T-helper 17 cell (primary cell): ENCODE results near the gene CAPN15. TPM values are rescaled to one million over a fixed set of nuclear protein-coding genes. Genes with fewer than 3 reads are reported as not detected.

Source experiments
- ATAC-seq: fragments of 150-1000 bp; cut with Tn5 transposase; 2 replicates; pipeline ENCODE4 v1.10.0; 2021; ENCODE audit warnings: mild to moderate bottlenecking, moderate library complexity
- DNase-seq, 3 donors: peaks; one replicate each; pipeline versions ENCODE4 v3.0.0 to v3.0.0-alpha.2; 2020 to 2021
- H3K9me3 ChIP-seq: one replicate; pipeline ENCODE4 v1.7.0; 2013; ENCODE audit warnings: low read length, mild to moderate bottlenecking; ENCODE audit not compliant: control insufficient read depth, poor library complexity, severe bottlenecking
- H3K27ac Mint-ChIP-seq: one replicate; pipeline ENCODE4 v1.8.0; 2022; ENCODE audit warnings: mild to moderate bottlenecking, moderate library complexity, mixed read lengths
- H3K27me3 Mint-ChIP-seq: one replicate; pipeline ENCODE4 v1.8.0; 2022; ENCODE audit warnings: mixed read lengths
- H3K36me3 Mint-ChIP-seq: one replicate; pipeline ENCODE4 v1.8.0; 2022; ENCODE audit warnings: low read depth, mixed read lengths
- H3K4me1 Mint-ChIP-seq: one replicate; pipeline ENCODE4 v1.8.0; 2022; ENCODE audit warnings: mild to moderate bottlenecking, mixed read lengths
- H3K4me3 Mint-ChIP-seq: one replicate; pipeline ENCODE4 v1.8.0; 2022; ENCODE audit warnings: mild to moderate bottlenecking, moderate library complexity, mixed read lengths
- total RNA-seq, 4 donors: library from RNA in 2 of 4; stranded (reverse) in 2 of 4; gene quantifications; one replicate each; pipeline ENCODE4 v1.2.3 and lab custom pipeline; 2022 to 2026

CAPN15 gene
- total RNA-seq, 2 donors from 2014 or later = 63.9 to 71.0 TPM

GRCh38 chr16:535446-536405 is 8.2 kb downstream of the CAPN15 start:
- Mint-ChIP-seq H3K27ac (no peak overlapping the region), H3K4me1 (peaks cover 5% of the 10 kb centered on the region), H3K4me3 (no peak overlapping the region), H3K27me3 (no peaks in the 10 kb centered on the region), H3K36me3 (no peaks in the 10 kb centered on the region)
- DNase-seq (no peak), ATAC-seq (no peak)
- no peaks in the 10 kb centered on the region for H3K9me3 ChIP-seq

GRCh38 chr16:536746-537145 is 9.2 kb downstream of the CAPN15 start:
- no peak overlapping the region for H3K4me3 Mint-ChIP-seq
- no peak overlapping the region for H3K27ac Mint-ChIP-seq
- H3K36me3 Mint-ChIP-seq = no peaks in the 10 kb centered on the region
- H3K27me3 Mint-ChIP-seq = no peaks in the 10 kb centered on the region
- ATAC-seq = no peak
- no peak for DNase-seq
- no peaks in the 10 kb centered on the region for H3K9me3 ChIP-seq
- H3K4me1 Mint-ChIP-seq = peaks cover 5% of the 10 kb centered on the region

- no peaks in the 10 kb centered on the region for H3K27me3 Mint-ChIP-seq
- DNase-seq (no peak), ATAC-seq (peak; percentile 6)
- H3K4me3 Mint-ChIP-seq = no peak overlapping the region
- no peaks in the 10 kb centered on the region for H3K9me3 ChIP-seq
- H3K36me3 Mint-ChIP-seq = no peaks in the 10 kb centered on the region
- no peak overlapping the region for H3K27ac Mint-ChIP-seq
- H3K4me1 Mint-ChIP-seq = peaks cover 6% of the 10 kb centered on the region
These were observed 10.2 kb downstream of the CAPN15 start for GRCh38 chr16:537415-538335.

GRCh38 chr16:539901-540530 is 12.5 kb downstream of the CAPN15 start:
- Mint-ChIP-seq H3K27me3 (no peaks in the 10 kb centered on the region), H3K4me1 (peaks cover 3% of the 10 kb centered on the region), H3K27ac (no peak overlapping the region), H3K4me3 (no peak overlapping the region), H3K36me3 (no peaks in the 10 kb centered on the region)
- no peak for DNase-seq
- no peak for ATAC-seq
- no peaks in the 10 kb centered on the region for H3K9me3 ChIP-seq

GRCh38 chr16:540645-541340 is 13.3 kb downstream of the CAPN15 start:
- H3K4me3 Mint-ChIP-seq = no peak overlapping the region

GRCh38 chr16:543301-544164 is 16.0 kb downstream of the CAPN15 start:
- DNase-seq = no peak
- no peaks in the 10 kb centered on the region for H3K9me3 ChIP-seq
- Mint-ChIP-seq H3K27me3 (no peaks in the 10 kb centered on the region), H3K4me1 (peaks cover 3% of the 10 kb centered on the region), H3K36me3 (no peaks in the 10 kb centered on the region), H3K27ac (no peak overlapping the region), H3K4me3 (no peak overlapping the region)
- ATAC-seq = no peak

More at GRCh38 chr16:540645-541340, 13.3 kb downstream of the CAPN15 start:
- H3K9me3 ChIP-seq = no peaks in the 10 kb centered on the region
- no peaks in the 10 kb centered on the region for H3K36me3 Mint-ChIP-seq
- H3K27ac Mint-ChIP-seq = no peak overlapping the region
- H3K4me1 Mint-ChIP-seq = peaks cover 3% of the 10 kb centered on the region
- no peaks in the 10 kb centered on the region for H3K27me3 Mint-ChIP-seq
- no peak for DNase-seq
- no peak for ATAC-seq

- Mint-ChIP-seq H3K4me3 (no peak overlapping the region), H3K4me1 (peaks cover 5% of the 10 kb centered on the region), H3K27ac (no peak overlapping the region), H3K36me3 (no peaks in the 10 kb centered on the region), H3K27me3 (no peaks in the 10 kb centered on the region)
- DNase-seq = no peak
- ATAC-seq = no peak
- no peaks in the 10 kb centered on the region for H3K9me3 ChIP-seq
These were observed 17.0 kb downstream of the CAPN15 start for GRCh38 chr16:544517-544916.

- H3K36me3 Mint-ChIP-seq = no peaks in the 10 kb centered on the region
- ATAC-seq (peak; percentile 76), DNase-seq (peak in 2 of 3 donors; percentile 35 to 39)
- H3K4me3 Mint-ChIP-seq = peak overlapping the region; percentile 15
- H3K9me3 ChIP-seq = no peaks in the 10 kb centered on the region
- H3K4me1 Mint-ChIP-seq = peaks cover 4% of the 10 kb centered on the region
- H3K27ac Mint-ChIP-seq = no peak overlapping the region
- no peaks in the 10 kb centered on the region for H3K27me3 Mint-ChIP-seq
These were observed 19.6 kb downstream of the CAPN15 start for GRCh38 chr16:546909-547770.

GRCh38 chr16:548586-548985 is 21.1 kb downstream of the CAPN15 start:
- H3K9me3 ChIP-seq = no peaks in the 10 kb centered on the region
- Mint-ChIP-seq H3K27me3 (no peaks in the 10 kb centered on the region), H3K36me3 (no peaks in the 10 kb centered on the region), H3K27ac (no peak overlapping the region), H3K4me3 (no peak overlapping the region), H3K4me1 (peaks cover 2% of the 10 kb centered on the region)
- no peak for DNase-seq
- ATAC-seq = no peak

GRCh38 chr16:549544-550263 is 22.2 kb downstream of the CAPN15 start:
- ATAC-seq = no peak
- no peaks in the 10 kb centered on the region for H3K9me3 ChIP-seq

GRCh38 chr16:551210-551609 is 23.7 kb downstream of the CAPN15 start:
- ATAC-seq = no peak
- H3K27ac Mint-ChIP-seq = no peak overlapping the region

More at GRCh38 chr16:549544-550263, 22.2 kb downstream of the CAPN15 start:
- no peaks in the 10 kb centered on the region for H3K27me3 Mint-ChIP-seq
- H3K27ac Mint-ChIP-seq = no peak overlapping the region
- no peak overlapping the region for H3K4me3 Mint-ChIP-seq
- no peaks in the 10 kb centered on the region for H3K36me3 Mint-ChIP-seq
- DNase-seq = no peak
- H3K4me1 Mint-ChIP-seq = peaks cover 2% of the 10 kb centered on the region

More at GRCh38 chr16:551210-551609, 23.7 kb downstream of the CAPN15 start:
- H3K9me3 ChIP-seq = no peaks in the 10 kb centered on the region
- Mint-ChIP-seq H3K36me3 (no peaks in the 10 kb centered on the region), H3K4me1 (peaks cover 2% of the 10 kb centered on the region), H3K27me3 (no peaks in the 10 kb centered on the region), H3K4me3 (no peak overlapping the region)
- DNase-seq = no peak
